Activated CD8-positive, alpha-beta memory T cell treated with anti-CD3 and anti-CD28 coated beads, Interleukin-2, amount 50 U/mL, for 24 hours (primary cell): ENCODE measurements around the gene TOMM20.
"Not testable (repeated sequence)": the region's sequence is repeated elsewhere in the genome, so short reads cannot be mapped to it uniquely, and the experiment has no call there.

Source experiments
- DNase-seq: peaks from one replicate; pipeline ENCODE4 v3.0.0-alpha.2; 2020; ENCODE audit errors: extremely low read depth

The TOMM20 gene

GRCh38 chr1:235101558-235102258 lies 26.9 kb downstream of the TOMM20 start:
- no peak for DNase-seq

GRCh38 chr1:235100194-235100772 lies 28.4 kb downstream of the TOMM20 start:
- no peak for DNase-seq

- no peak for DNase-seq
Measured at GRCh38 chr1:235098991-235099390, 29.6 kb downstream of the TOMM20 start.

GRCh38 chr1:235098547-235098946 lies 30.1 kb downstream of the TOMM20 start:
- no peak for DNase-seq

- not testable (repeated sequence) for DNase-seq
Measured at GRCh38 chr1:235097501-235097900, 31.1 kb downstream of the TOMM20 start.

- DNase-seq: no peak
Measured at GRCh38 chr1:235095938-235096562, 32.6 kb downstream of the TOMM20 start.

- peak; percentile 57 for DNase-seq
Measured at GRCh38 chr1:235093696-235094592, 34.7 kb downstream of the TOMM20 start.

- DNase-seq: no peak
Measured at GRCh38 chr1:235093013-235093695, 35.5 kb downstream of the TOMM20 start.

- not testable (repeated sequence) for DNase-seq
Measured at GRCh38 chr1:235092415-235092814, 36.2 kb downstream of the TOMM20 start.

GRCh38 chr1:235092045-235092406 lies 36.6 kb downstream of the TOMM20 start:
- not testable (repeated sequence) for DNase-seq

- not testable (repeated sequence) for DNase-seq
Measured at GRCh38 chr1:235091319-235092044, 37.2 kb downstream of the TOMM20 start.

GRCh38 chr1:235090406-235091069 lies 38.1 kb downstream of the TOMM20 start:
- DNase-seq: no peak

- no peak for DNase-seq
Measured at GRCh38 chr1:235088907-235089306, 39.7 kb downstream of the TOMM20 start.

- no peak for DNase-seq
Measured at GRCh38 chr1:235088430-235088829, 40.2 kb downstream of the TOMM20 start.

GRCh38 chr1:235087906-235088305 lies 40.7 kb downstream of the TOMM20 start:
- no peak for DNase-seq

- DNase-seq: not testable (repeated sequence)
Measured at GRCh38 chr1:235085411-235086117, 43.1 kb downstream of the TOMM20 start.

- not testable (repeated sequence) for DNase-seq
Measured at GRCh38 chr1:235080788-235081187, 47.8 kb downstream of the TOMM20 start.

- not testable (repeated sequence) for DNase-seq
Measured at GRCh38 chr1:235080297-235080657, 48.4 kb downstream of the TOMM20 start.

GRCh38 chr1:235079443-235080296 lies 49.0 kb downstream of the TOMM20 start:
- no peak for DNase-seq
